ENCODE measurements around the gene GGT5. TPM values are rescaled to one million over a fixed set of nuclear protein-coding genes. Genes with fewer than 3 reads are reported as not detected.

GGT5 gene
- total and polyA plus RNA-seq, 2 of the 13 experiments (the other 11 are each of a cell fraction or from before 2014, with no cell fraction given), result 0.69 to 3.1 TPM

GRCh38 chr22:24175160-24175808 is 69.6 kb downstream of the GGT5 start (continued):
- TF ChIP-seq ELK4 (CRISPR knock-in tag; IDR thresholded peaks at IDR 0.05; ENCODE audit: borderline replicate concordance) (no peak), TOE1 (CRISPR knock-in tag; IDR thresholded peaks at IDR 0.05) (no peak), ZNF430 (CRISPR knock-in tag; IDR thresholded peaks at IDR 0.05) (no peak), USF2 (IDR thresholded peaks at IDR 0.05; ENCODE audit: low read depth, low read length) (no peak), USF2 (CRISPR knock-in tag; IDR thresholded peaks at IDR 0.05; ENCODE audit: borderline replicate concordance) (no peak), ZNF720 (CRISPR knock-in tag; IDR thresholded peaks at IDR 0.05) (no peak), TEAD3 (CRISPR knock-in tag; optimal IDR thresholded peaks at IDR 0.05; ENCODE audit: borderline replicate concordance) (no peak), TGIF2 (CRISPR knock-in tag; IDR thresholded peaks at IDR 0.05) (0 out of 2 replicates have a peak, but pooled peaks have one; percentile 47), ZNF124 (CRISPR knock-in tag; IDR thresholded peaks at IDR 0.05) (no peak), SMARCC2 (IDR thresholded peaks at IDR 0.05) (no peak), ZNF576 (CRISPR knock-in tag; IDR thresholded peaks at IDR 0.05) (no peak), SPEN (CRISPR knock-in tag; IDR thresholded peaks at IDR 0.05; ENCODE audit: low read depth) (no peak), ZBTB7B (CRISPR knock-in tag; IDR thresholded peaks at IDR 0.05) (no peak), U2AF2 (IDR thresholded peaks at IDR 0.05; ENCODE audit: low read depth, low read length) (no peak), FOXP4 (CRISPR knock-in tag; IDR thresholded peaks at IDR 0.05) (no peak), HNF1B (CRISPR knock-in tag; IDR thresholded peaks at IDR 0.05) (peak; percentile 55; the same call in 1 of the 2 replicates), ZNF556 (CRISPR knock-in tag; IDR thresholded peaks at IDR 0.05; ENCODE audit: borderline replicate concordance) (no peak), PCBP2 (optimal IDR thresholded peaks at IDR 0.05; ENCODE audit: low read depth, low read length, poor library complexity, severe bottlenecking) (no peak)
- TF ChIP-seq, protein P1, sequence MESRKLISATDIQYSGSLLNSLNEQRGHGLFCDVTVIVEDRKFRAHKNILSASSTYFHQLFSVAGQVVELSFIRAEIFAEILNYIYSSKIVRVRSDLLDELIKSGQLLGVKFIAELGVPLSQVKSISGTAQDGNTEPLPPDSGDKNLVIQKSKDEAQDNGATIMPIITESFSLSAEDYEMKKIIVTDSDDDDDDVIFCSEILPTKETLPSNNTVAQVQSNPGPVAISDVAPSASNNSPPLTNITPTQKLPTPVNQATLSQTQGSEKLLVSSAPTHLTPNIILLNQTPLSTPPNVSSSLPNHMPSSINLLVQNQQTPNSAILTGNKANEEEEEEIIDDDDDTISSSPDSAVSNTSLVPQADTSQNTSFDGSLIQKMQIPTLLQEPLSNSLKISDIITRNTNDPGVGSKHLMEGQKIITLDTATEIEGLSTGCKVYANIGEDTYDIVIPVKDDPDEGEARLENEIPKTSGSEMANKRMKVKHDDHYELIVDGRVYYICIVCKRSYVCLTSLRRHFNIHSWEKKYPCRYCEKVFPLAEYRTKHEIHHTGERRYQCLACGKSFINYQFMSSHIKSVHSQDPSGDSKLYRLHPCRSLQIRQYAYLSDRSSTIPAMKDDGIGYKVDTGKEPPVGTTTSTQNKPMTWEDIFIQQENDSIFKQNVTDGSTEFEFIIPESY (CRISPR knock-in tag; IDR thresholded peaks at IDR 0.05), result peak; percentile 95

Measured in HepG2 (cell line).